ENCODE measurements around the gene DPEP2. TPM values are rescaled to one million over a fixed set of nuclear protein-coding genes. Genes with fewer than 3 reads are reported as not detected.
"Not testable (repeated sequence)": the region's sequence is repeated elsewhere in the genome, so short reads cannot be mapped to it uniquely, and the experiment has no call there.

DPEP2 gene
- total RNA-seq, 1 donor from 2014 or later, result 0.23 TPM

DNA sequence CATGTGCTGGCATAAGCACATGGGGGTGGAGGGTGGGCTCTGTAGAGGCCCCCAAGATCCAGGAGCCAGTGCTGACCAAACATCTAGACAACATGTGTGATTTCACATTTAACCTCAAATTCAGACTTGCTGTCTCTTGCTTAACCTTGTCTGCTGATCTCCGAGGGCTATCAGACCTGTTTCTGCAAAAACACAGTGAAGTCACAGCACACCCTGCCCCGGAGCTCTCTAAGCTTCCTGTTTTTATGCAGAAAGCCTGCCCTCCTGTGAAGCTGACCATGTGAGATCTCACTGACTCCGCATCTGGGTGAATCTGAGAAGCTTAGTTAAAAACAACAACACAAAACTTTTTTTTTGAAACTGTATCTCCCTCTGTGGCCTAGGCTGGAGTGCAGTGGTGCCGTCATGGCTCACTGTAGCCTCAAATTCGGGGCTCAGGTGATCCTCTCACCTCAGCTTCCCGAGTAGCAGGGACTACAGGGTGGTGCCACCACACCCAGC, 6.6 kb upstream of the DPEP2 start:
- no peak for DNase-seq (ENCODE audit: extremely low read depth, low read depth, low spot score)

DNA sequence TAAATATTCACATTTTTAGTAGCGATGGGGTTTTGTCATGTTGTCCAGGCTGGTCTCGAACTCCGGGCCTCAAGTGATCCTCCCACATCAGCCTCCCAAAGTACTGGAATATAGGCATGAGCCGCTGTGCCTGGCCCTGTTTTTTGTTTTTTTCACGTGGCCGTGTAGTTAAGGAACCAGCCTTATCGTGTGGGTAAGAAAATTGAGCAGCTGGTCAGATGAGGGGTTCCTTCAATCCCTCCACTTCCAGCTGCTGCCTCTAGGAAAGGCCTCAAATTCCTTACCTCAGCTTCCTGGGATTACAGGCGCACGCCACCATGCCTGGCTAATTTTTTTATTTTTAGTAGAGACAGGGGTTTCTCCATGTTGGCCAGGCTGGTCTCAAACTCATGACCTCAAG, 5.9 kb upstream of the DPEP2 start:
- DNase-seq (ENCODE audit: extremely low read depth, low read depth, low spot score), result no peak

DNA sequence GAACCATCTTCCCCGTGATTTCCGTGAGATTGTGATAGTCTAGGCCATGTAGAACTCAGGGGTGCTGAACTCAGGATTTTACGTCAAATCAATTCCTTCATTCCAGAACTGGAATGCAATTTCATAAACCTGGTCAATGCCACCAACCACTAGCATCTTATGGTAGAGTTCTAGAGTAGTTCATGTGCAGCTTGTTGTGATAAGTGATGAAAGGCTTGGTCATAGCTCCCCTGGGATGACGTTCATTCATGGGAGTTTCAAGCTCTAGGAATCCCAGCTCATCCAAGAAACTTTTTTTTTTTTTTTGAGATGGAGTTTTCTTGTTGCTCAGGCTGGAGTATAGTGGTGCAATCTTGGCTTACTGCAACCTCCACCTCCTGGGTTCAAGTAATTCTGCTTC, 3.7 kb upstream of the DPEP2 start:
- no peak for DNase-seq (ENCODE audit: extremely low read depth, low read depth, low spot score)

- no peak for DNase-seq (ENCODE audit: extremely low read depth, low read depth, low spot score)
Measured at GRCh38 chr16:68000450-68000849, 1.2 kb upstream of the DPEP2 start.

- no peak for DNase-seq (ENCODE audit: extremely low read depth, low read depth, low spot score)
Measured at GRCh38 chr16:67999985-68000384, 701 bp upstream of the DPEP2 start.

- DNase-seq (ENCODE audit: extremely low read depth, low read depth, low spot score), result not testable (repeated sequence)
Measured at GRCh38 chr16:67998231-67998778, 979 bp downstream of the DPEP2 start.

DNA sequence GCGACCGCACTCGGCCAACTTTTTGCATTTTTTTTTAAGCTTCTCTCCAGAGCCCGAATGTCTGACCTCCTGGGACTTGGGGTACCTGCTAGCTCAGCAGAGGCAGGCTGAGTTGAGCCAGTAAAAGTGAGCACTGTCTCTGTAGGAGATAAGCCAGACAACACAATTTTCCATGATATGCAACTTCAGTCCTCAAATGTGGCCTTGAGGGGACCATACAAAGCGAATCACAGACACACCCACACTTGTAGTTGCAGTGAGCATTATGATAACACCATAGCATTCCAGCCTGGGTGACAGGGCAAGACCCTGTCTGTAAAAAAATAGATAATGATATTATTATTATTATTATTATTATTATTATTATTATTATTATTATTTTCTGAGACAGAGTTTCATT, 2.6 kb downstream of the DPEP2 start:
- DNase-seq (ENCODE audit: extremely low read depth, low read depth, low spot score), result no peak

GRCh38 chr16:67995423-67995822, 3.9 kb downstream of the DPEP2 start:
- no peak for DNase-seq (ENCODE audit: extremely low read depth, low read depth, low spot score)

GRCh38 chr16:67994040-67994408, 5.3 kb downstream of the DPEP2 start:
- DNase-seq (ENCODE audit: extremely low read depth, low read depth, low spot score), result not testable (repeated sequence)

- DNase-seq (ENCODE audit: extremely low read depth, low read depth, low spot score), result no peak
Measured at GRCh38 chr16:67993207-67994039, 5.9 kb downstream of the DPEP2 start.

DNA sequence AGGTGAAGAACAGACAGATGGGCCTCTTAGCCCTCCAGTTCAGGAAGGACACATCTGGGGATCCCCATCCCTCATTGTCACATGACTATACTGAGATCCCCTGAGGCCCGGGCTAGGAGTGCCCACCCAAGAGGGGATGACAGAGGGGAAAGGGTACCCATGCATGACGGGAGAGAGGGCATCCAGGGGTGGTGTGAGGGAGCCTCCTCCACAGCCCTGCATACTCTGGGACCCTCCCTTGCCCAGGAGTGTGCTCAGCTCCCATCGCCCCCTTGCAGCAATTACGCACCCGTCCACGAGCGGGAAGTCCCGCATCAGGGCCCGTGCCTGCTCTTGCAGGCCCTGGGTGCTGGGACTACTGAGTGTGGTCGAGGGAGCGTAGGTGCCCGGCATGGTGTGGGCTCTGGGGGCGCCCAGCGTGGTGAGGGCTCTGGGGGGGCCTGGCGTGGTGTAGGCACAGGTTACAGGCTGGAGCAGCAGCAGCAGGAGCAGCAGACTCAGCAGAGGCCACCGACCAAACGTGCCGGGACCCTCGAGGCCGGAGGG, 6.5 kb downstream of the DPEP2 start:
- no peak for DNase-seq (ENCODE audit: extremely low read depth, low read depth, low spot score)

GRCh38 chr16:67990018-67990386, 9.3 kb downstream of the DPEP2 start:
- DNase-seq (ENCODE audit: extremely low read depth, low read depth, low spot score), result no peak

DNA sequence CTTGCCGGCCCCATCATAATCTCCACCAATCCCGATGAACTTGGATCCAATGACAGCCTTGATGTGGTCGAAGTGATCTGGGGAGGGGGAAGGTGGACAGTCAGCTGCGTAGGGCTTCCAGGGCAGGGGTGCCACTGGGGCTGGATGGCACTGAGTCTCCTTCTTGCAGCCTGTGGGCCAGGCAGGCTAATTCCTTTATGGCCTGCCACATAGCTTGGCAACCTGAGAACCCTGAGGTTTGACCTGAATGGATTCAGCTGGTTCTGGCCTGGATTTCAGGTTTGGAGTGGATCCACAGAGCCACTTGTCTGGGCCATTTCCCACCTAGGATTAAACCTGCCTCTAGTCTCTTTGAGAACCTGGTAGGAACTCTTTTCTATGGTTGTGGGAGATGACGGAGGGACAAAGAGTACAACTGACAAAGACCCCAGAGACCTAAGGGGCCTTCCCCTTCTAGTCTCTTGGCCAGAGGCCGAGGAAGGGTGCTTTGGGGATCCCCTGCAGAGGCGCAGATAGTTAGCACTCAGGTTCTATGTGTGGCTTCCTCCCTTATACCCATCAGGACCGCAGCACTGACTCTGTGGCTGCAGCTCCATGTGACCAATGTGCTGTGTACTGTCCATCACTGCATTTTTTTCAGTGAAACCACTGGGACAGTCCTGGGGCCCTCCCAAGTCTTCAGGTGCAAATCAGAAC, 9.8 kb downstream of the DPEP2 start:
- no peak for DNase-seq (ENCODE audit: extremely low read depth, low read depth, low spot score)

DNA sequence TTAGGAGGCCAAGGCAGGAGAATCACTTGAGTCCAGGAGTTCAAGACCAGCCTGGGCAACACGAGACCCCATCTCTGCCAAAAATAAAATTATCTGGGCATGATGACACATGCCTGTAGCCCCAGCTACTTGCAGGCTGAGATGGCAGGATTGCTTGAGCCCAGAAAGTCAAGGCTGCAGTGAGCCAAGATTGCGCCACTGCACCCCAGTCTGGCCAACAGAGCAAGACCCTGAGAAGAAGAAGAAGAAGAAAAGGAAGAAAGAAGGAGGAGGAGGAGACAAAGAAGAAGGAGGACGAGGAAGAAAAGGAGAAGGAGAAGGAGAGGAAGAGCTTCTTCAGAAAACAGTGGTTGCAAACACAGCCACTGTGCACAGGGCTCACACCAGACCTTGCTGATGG, 10.6 kb downstream of the DPEP2 start:
- no peak for DNase-seq (ENCODE audit: extremely low read depth, low read depth, low spot score)

GRCh38 chr16:67987460-67988160, 11.7 kb downstream of the DPEP2 start:
- no peak for DNase-seq (ENCODE audit: extremely low read depth, low read depth, low spot score)

GRCh38 chr16:67986949-67987348, 12.3 kb downstream of the DPEP2 start:
- DNase-seq (ENCODE audit: extremely low read depth, low read depth, low spot score), result no peak

- DNase-seq (ENCODE audit: extremely low read depth, low read depth, low spot score), result no peak
Measured at GRCh38 chr16:67982011-67982696, 17.1 kb downstream of the DPEP2 start.

DNA sequence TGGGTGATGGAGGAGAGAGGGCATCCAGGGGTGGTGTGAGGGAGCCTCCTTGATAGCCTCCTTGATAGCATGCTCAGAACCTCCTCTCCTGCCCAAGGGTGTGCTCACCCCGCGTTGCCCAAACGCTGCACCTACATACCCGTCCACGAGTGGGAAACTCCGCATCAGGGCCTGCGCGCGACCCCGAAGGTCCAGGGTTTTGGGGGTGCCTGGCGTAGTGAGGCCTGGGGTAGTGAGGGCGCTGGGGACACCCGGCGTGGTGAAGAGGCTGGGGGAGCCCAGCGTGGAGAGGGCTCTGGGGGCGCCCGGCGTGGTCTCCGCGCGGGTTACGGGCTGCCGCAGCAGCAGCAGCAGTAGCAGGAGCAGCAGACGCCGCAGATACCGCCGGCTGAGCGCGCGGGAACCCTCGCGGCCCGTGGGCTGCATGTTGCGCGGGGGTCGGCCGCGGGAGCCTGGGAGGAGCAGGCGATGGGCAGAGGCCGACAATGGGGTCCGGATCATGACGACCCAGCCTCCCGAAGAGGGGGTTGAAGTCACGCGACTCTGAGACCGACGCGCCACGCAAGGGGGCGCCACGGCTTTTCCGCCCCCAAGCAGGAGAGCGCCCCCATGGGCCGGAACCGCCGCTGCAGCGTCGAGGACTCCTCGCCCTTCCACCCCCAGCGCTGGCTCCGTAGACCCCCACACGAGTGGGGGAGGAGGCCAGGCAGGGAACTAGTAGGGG, 19.2 kb downstream of the DPEP2 start, which contains the start of gene DPEP3:
Gene DPEP3, minus strand, starts transcription at position 545 of the 724 bp plus-strand sequence. Its CDS starts 119 bp downstream, at position 426.
- no peak for DNase-seq (ENCODE audit: extremely low read depth, low read depth, low spot score)

DNA sequence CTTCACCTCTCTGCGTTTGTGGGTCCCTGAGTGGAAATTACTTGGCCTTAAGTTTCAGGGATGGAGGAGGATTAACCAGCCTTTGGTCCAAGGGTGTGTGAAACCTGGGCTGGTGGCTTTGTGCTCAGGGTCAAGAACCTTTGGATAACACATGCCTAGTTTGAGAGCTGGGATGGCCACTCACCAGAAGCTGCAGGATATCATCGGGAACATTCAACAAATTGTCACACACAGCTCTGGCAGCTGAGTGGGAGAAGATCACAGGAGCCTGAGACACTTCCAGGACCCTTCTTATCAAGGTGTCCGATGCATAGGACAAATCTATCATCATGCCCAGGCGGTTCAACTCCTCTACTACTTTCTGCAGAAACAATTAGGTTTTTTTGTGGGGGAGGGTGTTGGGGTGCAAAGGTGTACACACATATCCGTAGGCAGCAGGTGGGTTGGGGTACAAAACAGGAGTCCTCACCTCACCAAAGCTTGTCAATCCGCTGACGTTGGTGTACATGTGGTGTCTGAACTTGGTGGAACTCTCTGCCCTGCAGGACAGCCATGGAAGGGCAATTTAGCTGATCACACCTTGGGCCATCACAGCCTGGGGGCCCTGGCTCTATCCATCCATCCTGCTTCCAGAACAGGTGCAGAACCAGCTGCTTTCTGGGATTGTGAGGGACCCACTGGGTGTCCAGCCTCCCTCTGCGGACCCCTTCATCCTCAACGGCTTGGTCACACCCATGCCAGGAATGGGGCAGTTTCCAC, 21.6 kb downstream of the DPEP2 start:
- DNase-seq (ENCODE audit: extremely low read depth, low read depth, low spot score), result no peak
